DOHH2 (cell line): ENCODE data around the gene LRRC61.
A peak's percentile ranks its signal among the peaks of the same experiment; 100 is the strongest.

ENCODE experiments used
- H3F3A ChIP-seq: fragments of 200-600 bp; sonication (generic), shearing (Covaris generic); 2 replicates; pipeline ENCODE4 v1.6.0; 2016; ENCODE audit warnings: antibody characterized with exemption, mild to moderate bottlenecking; ENCODE audit not compliant: control insufficient read depth, insufficient read depth
- H3K27ac ChIP-seq: fragments of 200-600 bp; sonication (generic); 2 replicates; pipeline ENCODE4 v1.5.1; 2014; ENCODE audit warnings: low read depth, mild to moderate bottlenecking, low read length, moderate library complexity
- H3K27me3 ChIP-seq: fragments of 200-600 bp; sonication (generic); 2 replicates; pipeline ENCODE4 v1.6.1; 2014; ENCODE audit warnings: mild to moderate bottlenecking, low read length, mixed read lengths; ENCODE audit not compliant: control insufficient read depth
- H3K36me3 ChIP-seq: fragments of 200-600 bp; sonication (generic); 2 replicates; pipeline ENCODE4 v1.6.1; 2014; ENCODE audit warnings: mild to moderate bottlenecking, low read length, moderate library complexity, mixed read lengths; ENCODE audit not compliant: control insufficient read depth
- H3K4me1 ChIP-seq: fragments of 200-600 bp; sonication (generic); 2 replicates; pipeline ENCODE4 v1.6.1; 2014; ENCODE audit warnings: mild to moderate bottlenecking, low read length, mixed read lengths; ENCODE audit not compliant: control insufficient read depth
- H3K4me2 ChIP-seq: fragments of 200-600 bp; sonication (generic); 2 replicates; pipeline ENCODE4 v1.6.0; 2014; ENCODE audit warnings: mild to moderate bottlenecking, low read length, moderate library complexity
- H3K4me3 ChIP-seq: fragments of 200-600 bp; sonication (generic); 2 replicates; pipeline ENCODE4 v1.5.1; 2014; ENCODE audit warnings: mild to moderate bottlenecking, low read length, mixed read lengths
- H3K79me2 ChIP-seq: fragments of 200-600 bp; sonication (generic); 2 replicates; pipeline ENCODE4 v1.6.1; 2014; ENCODE audit warnings: mild to moderate bottlenecking, low read length, mixed read lengths; ENCODE audit not compliant: control insufficient read depth
- H3K9me2 ChIP-seq: fragments of 200-600 bp; sonication (generic); replicated peaks from 2 replicates; pipeline ENCODE4 v1.6.1; 2014; ENCODE audit warnings: mild to moderate bottlenecking, low read length, mixed read lengths; ENCODE audit not compliant: control insufficient read depth
- H3K9me3 ChIP-seq: fragments of 200-600 bp; sonication (generic); 2 replicates; pipeline ENCODE4 v1.6.1; 2014; ENCODE audit warnings: antibody characterized with exemption, low read length, mixed read lengths; ENCODE audit not compliant: control insufficient read depth, insufficient read depth
- H4K20me1 ChIP-seq: fragments of 200-600 bp; sonication (generic); 2 replicates; pipeline ENCODE4 v1.6.0; 2014; ENCODE audit warnings: low read depth, mild to moderate bottlenecking, antibody characterized with exemption, low read length, moderate library complexity; ENCODE audit not compliant: control insufficient read depth, insufficient read depth
- CTCF ChIP-seq: fragments of 200-600 bp; sonication (generic); IDR thresholded peaks from one replicate; pipeline ENCODE4 v1.5.1; 2014; ENCODE audit warnings: antibody characterized with exemption, mild to moderate bottlenecking, low read depth, low read length; ENCODE audit not compliant: poor library complexity, severe bottlenecking
- EZH2phosphoT487 ChIP-seq: fragments of 200-600 bp; sonication (generic); IDR thresholded peaks from 2 replicates; pipeline ENCODE4 v1.6.1; 2017; ENCODE audit warnings: borderline replicate concordance, mild to moderate bottlenecking, antibody characterized with exemption, low read length, moderate library complexity, mixed read lengths

LRRC61 gene

GRCh38 chr7:150322114-150322832 lies 882 bp upstream of the LRRC61 start:
- TF ChIP-seq EZH2phosphoT487 (no peak), CTCF (no peak)
- Histone ChIP-seq H3K9me2 (no peaks in the 10 kb centered on the region), H3F3A (no peaks in the 10 kb centered on the region), H3K27me3 (no peaks in the 10 kb centered on the region), H3K9me3 (no peaks in the 10 kb centered on the region), H4K20me1 (no peaks in the 10 kb centered on the region), H3K4me2 (peak overlapping the region; percentile 98), H3K27ac (peak overlapping the region; percentile 72), H3K4me1 (peaks cover 29% of the 10 kb centered on the region), H3K36me3 (peaks cover 44% of the 10 kb centered on the region), H3K79me2 (peaks cover 38% of the 10 kb centered on the region), H3K4me3 (peak overlapping the region; percentile 99)

- H3K79me2 ChIP-seq: peaks cover 38% of the 10 kb centered on the region
- no peaks in the 10 kb centered on the region for H3K9me3 ChIP-seq
- no peaks in the 10 kb centered on the region for H3K27me3 ChIP-seq
- no peaks in the 10 kb centered on the region for H3K9me2 ChIP-seq
- H3K27ac ChIP-seq: peak overlapping the region; percentile 72
- peak overlapping the region; percentile 99 for H3K4me3 ChIP-seq
- no peaks in the 10 kb centered on the region for H4K20me1 ChIP-seq
- H3K36me3 ChIP-seq: peaks cover 60% of the 10 kb centered on the region
- H3F3A ChIP-seq: no peaks in the 10 kb centered on the region
- TF ChIP-seq EZH2phosphoT487 (no peak), CTCF (no peak)
- peak overlapping the region; percentile 98 for H3K4me2 ChIP-seq
- H3K4me1 ChIP-seq: peaks cover 29% of the 10 kb centered on the region
Observed at GRCh38 chr7:150323682-150324372, 672 bp downstream of the LRRC61 start.

GRCh38 chr7:150324373-150324961 lies 1.3 kb downstream of the LRRC61 start:
- peaks cover 66% of the 10 kb centered on the region for H3K36me3 ChIP-seq
- H3K27ac ChIP-seq: no peak overlapping the region
- no peaks in the 10 kb centered on the region for H3K9me3 ChIP-seq
- peak overlapping the region; percentile 98 for H3K4me2 ChIP-seq
- H3K9me2 ChIP-seq: no peaks in the 10 kb centered on the region
- H3K79me2 ChIP-seq: peaks cover 38% of the 10 kb centered on the region
- H3K27me3 ChIP-seq: no peaks in the 10 kb centered on the region
- H3K4me1 ChIP-seq: peaks cover 29% of the 10 kb centered on the region
- H4K20me1 ChIP-seq: no peaks in the 10 kb centered on the region
- TF ChIP-seq CTCF: no peak
- no peak for TF ChIP-seq EZH2phosphoT487
- peak overlapping the region; percentile 99 for H3K4me3 ChIP-seq
- H3F3A ChIP-seq: no peaks in the 10 kb centered on the region
